Mucosa of descending colon (tissue), 3 donors: Measurements from ENCODE around the gene DRC1. TPM values are rescaled to one million over a fixed set of nuclear protein-coding genes. Genes with fewer than 3 reads are reported as not detected.
A peak's percentile ranks its signal among the peaks of the same experiment; 100 is the strongest.

Experiments used
- ATAC-seq: fragments of 200-7000 bp; cut with Tn5 transposase; one replicate; pipeline ENCODE4 v1.9.1; 2020; ENCODE audit warnings: mild to moderate bottlenecking, moderate library complexity
- DNase-seq, 3 donors: peaks; one replicate each; pipeline ENCODE4 v3.0.0-alpha.2; 2020
- H3K36me3 ChIP-seq: fragments of 200-600 bp; one replicate; pipeline ENCODE4 v1.8.0; 2021; ENCODE audit warnings: low read depth, mild to moderate bottlenecking
- H3K4me1 ChIP-seq: fragments of 200-600 bp; one replicate; pipeline ENCODE4 v1.8.0; 2021; ENCODE audit warnings: low read depth, mild to moderate bottlenecking
- H3K4me3 ChIP-seq: fragments of 200-600 bp; one replicate; pipeline ENCODE4 v1.8.0; 2021; ENCODE audit warnings: mild to moderate bottlenecking
- H3K9me3 ChIP-seq: fragments of 200-600 bp; one replicate; pipeline ENCODE4 v1.8.0; 2021; ENCODE audit warnings: mild to moderate bottlenecking
- intact Hi-C, 2 donors: fragments of 100-400 bp; cut with DNase I in 1 of 2; cut with micrococcal nuclease in 1 of 2; formaldehyde crosslinking; loops; one replicate each; pipeline versions ENCODE4 v1.11.0 to v1.11.1; 2022; cut with DNase I, micrococcal nuclease
- total RNA-seq, 3 donors: library from RNA; stranded (reverse); fragmentation: NEBNext Ultra II Directional in 2 of 3; extraction: Animal tissue kit (Norgen Biotek cat#: 25700) in 2 of 3; gene quantifications; one replicate each; pipeline versions ENCODE4 v1.2.1 to v1.2.4, GENCODE V29; 2021 to 2023
- TF ChIP-seq, protein P1 (sequence below): fragments of 200-600 bp; IDR thresholded peaks from one replicate; pipeline ENCODE4 v1.8.0; 2022; ENCODE audit warnings: antibody characterized with exemption, mild to moderate bottlenecking
- donor health status: DM: no; HTN: no; CAD: no; lungs with moderate emphysema.
- donor health status: DM: no; HTN: no; CAD: no.
- donor health status: DM: no; HTN: yes; CAD: no.

The DRC1 gene
- total RNA-seq, 3 donors from 2014 or later, result not detected

DNA sequence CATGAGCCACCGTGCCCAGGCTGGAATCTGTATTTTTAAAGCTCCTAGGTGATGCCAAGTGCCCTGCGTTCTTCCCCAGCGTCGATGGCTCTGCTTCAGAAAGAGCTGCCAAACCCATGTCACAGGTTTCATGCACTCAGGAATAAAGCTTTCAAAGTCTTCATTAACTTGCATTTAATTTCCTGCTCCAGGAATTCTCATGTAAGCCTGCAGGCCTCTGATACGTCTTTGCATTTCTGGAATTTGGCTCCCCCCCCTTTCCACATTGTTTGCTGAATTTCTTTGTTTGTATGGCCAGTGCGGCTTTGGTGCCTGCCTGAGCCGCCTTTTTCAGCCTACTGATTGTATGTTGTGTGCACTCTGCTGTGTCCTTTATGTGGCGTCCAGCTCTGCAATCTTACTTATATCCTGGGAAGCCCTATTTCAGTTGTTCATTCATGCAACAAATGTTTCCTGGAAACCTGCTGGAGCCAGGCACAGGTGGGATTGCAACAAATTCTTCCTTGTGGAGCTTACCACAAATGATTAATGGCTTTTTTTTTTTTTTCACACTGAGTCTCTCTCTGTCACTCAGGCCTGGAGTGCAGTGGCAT, 94.1 kb downstream of the DRC1 start:
- Histone ChIP-seq H3K4me3 (no peak overlapping the region), H3K36me3 (no peaks in the 10 kb centered on the region), H3K4me1 (no peaks in the 10 kb centered on the region), H3K9me3 (no peaks in the 10 kb centered on the region)
- DNase-seq, result no peak
- intact Hi-C loops, result no loop called here
- no peak for ATAC-seq
- TF ChIP-seq, protein P1, sequence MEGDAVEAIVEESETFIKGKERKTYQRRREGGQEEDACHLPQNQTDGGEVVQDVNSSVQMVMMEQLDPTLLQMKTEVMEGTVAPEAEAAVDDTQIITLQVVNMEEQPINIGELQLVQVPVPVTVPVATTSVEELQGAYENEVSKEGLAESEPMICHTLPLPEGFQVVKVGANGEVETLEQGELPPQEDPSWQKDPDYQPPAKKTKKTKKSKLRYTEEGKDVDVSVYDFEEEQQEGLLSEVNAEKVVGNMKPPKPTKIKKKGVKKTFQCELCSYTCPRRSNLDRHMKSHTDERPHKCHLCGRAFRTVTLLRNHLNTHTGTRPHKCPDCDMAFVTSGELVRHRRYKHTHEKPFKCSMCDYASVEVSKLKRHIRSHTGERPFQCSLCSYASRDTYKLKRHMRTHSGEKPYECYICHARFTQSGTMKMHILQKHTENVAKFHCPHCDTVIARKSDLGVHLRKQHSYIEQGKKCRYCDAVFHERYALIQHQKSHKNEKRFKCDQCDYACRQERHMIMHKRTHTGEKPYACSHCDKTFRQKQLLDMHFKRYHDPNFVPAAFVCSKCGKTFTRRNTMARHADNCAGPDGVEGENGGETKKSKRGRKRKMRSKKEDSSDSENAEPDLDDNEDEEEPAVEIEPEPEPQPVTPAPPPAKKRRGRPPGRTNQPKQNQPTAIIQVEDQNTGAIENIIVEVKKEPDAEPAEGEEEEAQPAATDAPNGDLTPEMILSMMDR, result no peak

DNA sequence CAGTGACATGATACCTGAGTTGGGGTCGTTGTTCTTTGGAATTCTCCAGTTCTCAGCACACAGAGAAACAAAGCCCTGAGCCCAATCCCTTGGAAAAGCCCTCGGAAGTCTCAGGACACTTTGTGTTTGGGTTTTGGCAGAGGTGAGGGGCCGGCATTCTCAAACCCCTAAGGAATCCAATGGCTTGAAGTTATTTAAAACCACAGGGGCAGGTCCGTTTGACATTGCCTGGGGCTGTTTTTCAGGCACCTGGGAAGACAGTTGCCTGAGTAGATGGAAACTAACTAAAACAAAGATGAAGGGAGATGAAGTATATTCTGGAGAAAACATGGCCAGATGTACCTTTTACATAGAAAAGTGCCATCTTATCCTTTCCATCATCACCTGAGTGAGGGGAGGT, 98.7 kb downstream of the DRC1 start:
- Histone ChIP-seq H3K4me1 (peaks cover 6% of the 10 kb centered on the region), H3K4me3 (no peak overlapping the region), H3K36me3 (no peaks in the 10 kb centered on the region), H3K9me3 (no peaks in the 10 kb centered on the region)
- ATAC-seq, result no peak
- no peak for DNase-seq
- TF ChIP-seq, protein P1, result no peak
- intact Hi-C loops, result no loop called here

DNA sequence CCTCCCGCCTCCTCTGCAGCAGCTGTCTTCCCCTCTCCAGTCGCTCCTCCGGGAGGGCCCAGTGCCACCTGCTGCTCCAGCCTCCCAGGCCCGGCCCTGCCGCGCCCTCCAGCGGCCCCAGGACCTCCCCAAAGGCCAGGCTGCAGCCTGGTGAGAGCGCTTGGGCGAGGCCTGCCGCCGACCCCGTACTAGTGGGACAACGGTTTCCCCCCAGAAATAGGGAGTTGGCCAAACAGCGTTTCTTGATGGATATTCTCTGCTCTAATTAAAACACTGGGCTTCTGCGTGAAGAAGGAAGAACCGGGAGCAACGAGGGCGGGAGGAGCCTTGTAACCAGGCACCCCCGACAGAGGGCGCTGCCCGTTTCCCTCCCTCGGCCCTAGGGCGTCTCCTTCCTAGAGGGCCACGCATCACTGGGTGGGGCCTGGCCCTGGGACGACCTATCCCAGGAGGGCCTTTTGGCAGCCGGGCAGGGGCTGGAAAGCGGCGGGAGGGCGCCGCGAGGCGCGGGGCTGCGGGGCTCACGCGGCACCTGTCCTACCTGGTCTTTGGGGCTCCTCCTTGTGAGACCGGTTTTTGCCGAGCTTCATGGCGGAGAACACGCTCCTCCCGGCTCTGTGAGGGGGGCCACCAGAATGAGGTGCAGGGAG, 101.6 kb downstream of the DRC1 start:
- TF ChIP-seq, protein P1, result peak; percentile 83
- intact Hi-C loops, result no loop called here
- H3K36me3 ChIP-seq, result no peaks in the 10 kb centered on the region
- H3K4me1 ChIP-seq, result peaks cover 6% of the 10 kb centered on the region
- peak; percentile 85 to 88 (median 86) for DNase-seq
- peak; percentile 98 for ATAC-seq
- no peaks in the 10 kb centered on the region for H3K9me3 ChIP-seq
- no peak overlapping the region for H3K4me3 ChIP-seq

DNA sequence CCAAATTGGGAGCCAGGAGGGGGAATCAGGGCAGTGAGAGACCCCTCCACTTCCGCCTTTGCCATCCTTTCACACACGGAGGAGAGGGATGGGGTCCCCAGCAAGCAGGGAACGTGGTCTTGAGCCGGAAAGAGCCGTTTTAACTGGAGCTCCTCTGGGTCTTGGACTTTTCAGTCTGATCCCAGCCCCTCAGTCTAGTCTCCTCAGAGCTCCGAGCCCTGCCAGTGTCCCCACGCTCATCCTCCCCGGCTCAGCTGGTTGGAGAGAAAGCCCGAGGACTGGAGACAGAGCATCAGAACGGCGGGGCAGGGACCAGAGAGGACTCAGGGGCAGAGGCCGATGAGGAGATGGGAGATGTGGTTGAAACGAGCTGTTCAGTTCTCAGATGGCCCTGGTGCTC, 102.3 kb downstream of the DRC1 start:
- ATAC-seq (no peak), DNase-seq (no peak)
- Histone ChIP-seq H3K9me3 (no peaks in the 10 kb centered on the region), H3K36me3 (no peaks in the 10 kb centered on the region), H3K4me1 (peaks cover 6% of the 10 kb centered on the region), H3K4me3 (no peak overlapping the region)
- intact Hi-C loops, result no loop called here
- TF ChIP-seq, protein P1, result no peak

DNA sequence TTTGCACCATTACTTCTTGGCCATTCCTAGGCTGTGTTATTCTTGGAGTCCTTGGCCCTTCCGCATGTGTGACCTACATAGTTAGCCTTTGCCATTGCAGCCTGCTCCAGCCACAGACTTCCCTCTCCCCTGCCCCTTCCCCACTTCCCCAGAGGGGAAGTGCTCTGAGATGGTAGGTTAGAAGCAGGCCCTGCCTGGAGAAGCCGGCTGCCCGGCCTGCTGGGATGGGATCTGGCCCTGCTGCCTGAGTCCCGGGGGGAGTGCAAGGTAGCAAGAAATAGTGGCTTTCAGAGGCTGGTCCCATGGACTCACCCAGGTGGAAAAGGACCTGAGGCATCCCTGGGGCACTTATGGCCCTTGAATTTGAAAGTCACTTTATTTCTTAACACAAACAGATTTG, 104.6 kb downstream of the DRC1 start:
- Histone ChIP-seq H3K4me3 (no peak overlapping the region), H3K9me3 (no peaks in the 10 kb centered on the region), H3K36me3 (no peaks in the 10 kb centered on the region), H3K4me1 (peaks cover 6% of the 10 kb centered on the region)
- TF ChIP-seq, protein P1, result no peak
- peak in 1 of 3 donors; percentile 3 for DNase-seq
- intact Hi-C loops, result no loop called here
- ATAC-seq, result no peak

Other genes with a start within 250 kb of the DRC1 start
- 1 to 10 TPM; 4.0 to 8.8 (median 6.7) TPM for gene GAREM2, start 228.8 kb upstream of the DRC1 start, total RNA-seq
- 100 to 1,000 TPM; 185 to 252 (median 226) TPM for gene HADHA, start 157.3 kb upstream of the DRC1 start, total RNA-seq
- 100 to 1,000 TPM; 144 to 186 (median 149) TPM for gene HADHB, start 157.0 kb upstream of the DRC1 start, total RNA-seq
- gene SELENOI, start 55.8 kb upstream of the DRC1 start, total RNA-seq, result 10 to 100 TPM; 27.4 to 42.6 (median 28.0) TPM
- under 1 TPM; 0.13 to 0.77 (median 0.32) TPM for gene ADGRF3, start 55.1 kb upstream of the DRC1 start, total RNA-seq
- under 1 TPM in 1 of 3 donors, not detected in 2; 0.60 TPM for gene OTOF, start 76.2 kb downstream of the DRC1 start, total RNA-seq
- under 1 TPM in 1 of 3 donors, not detected in 2; 0.60 TPM for gene CIB4, start 239.4 kb downstream of the DRC1 start, total RNA-seq